OCI-LY3 (cell line): Measurements from ENCODE around the gene MORC3.

Experiments
- H2AFZ ChIP-seq: fragments of 200-600, 300-600 bp; shearing (Covaris generic); 2 replicates; pipeline ENCODE4 v1.6.0; 2014; ENCODE audit warnings: antibody characterized with exemption, low read depth, low read length
- H3K27ac ChIP-seq: fragments of 200-600, 300-600 bp; sonication (generic); 2 replicates; pipeline ENCODE4 v1.5.1; 2014; ENCODE audit warnings: mild to moderate bottlenecking, low read length, moderate library complexity, mixed read lengths
- H3K27me3 ChIP-seq: fragments of 200-600, 300-600 bp; sonication (generic); 2 replicates; pipeline ENCODE4 v1.6.1; 2014; ENCODE audit warnings: low read depth, low read length, mixed read lengths
- H3K36me3 ChIP-seq: fragments of 200-600, 300-600 bp; sonication (generic); replicated peaks from 2 replicates; pipeline ENCODE3; 2014; ENCODE audit warnings: low read depth, low read length, mixed read lengths
- H3K4me1 ChIP-seq: fragments of 300-600, 200-600 bp; sonication (generic); 2 replicates; pipeline ENCODE4 v1.6.1; 2014; ENCODE audit warnings: low read length, mixed read lengths
- H3K4me2 ChIP-seq: fragments of 200-600, 300-600 bp; sonication (generic); 2 replicates; pipeline ENCODE4 v1.6.1; 2014; ENCODE audit warnings: low read length, mixed read lengths
- H3K4me3 ChIP-seq: fragments of 300-600, 200-600 bp; sonication (generic); 2 replicates; pipeline ENCODE4 v1.5.1; 2014; ENCODE audit warnings: antibody characterized with exemption, mild to moderate bottlenecking, low read length, moderate library complexity
- H3K79me2 ChIP-seq: fragments of 300-600, 200-600 bp; shearing (Covaris generic); 2 replicates; pipeline ENCODE4 v1.6.1; 2014; ENCODE audit warnings: mild to moderate bottlenecking, low read length, mixed read lengths
- H3K9ac ChIP-seq: fragments of 300-600, 200-600 bp; shearing (Covaris generic); 2 replicates; pipeline ENCODE4 v1.6.0; 2014; ENCODE audit warnings: mild to moderate bottlenecking, low read length, moderate library complexity
- H3K9me3 ChIP-seq: fragments of 200-600, 300-600 bp; shearing (Covaris generic); 2 replicates; pipeline ENCODE4 v1.6.1; 2014; ENCODE audit warnings: low read length, mixed read lengths; ENCODE audit not compliant: insufficient read depth
- H4K20me1 ChIP-seq: fragments of 200-600, 300-600 bp; sonication (generic); 2 replicates; pipeline ENCODE4 v1.6.1; 2016; ENCODE audit warnings: low read length, mixed read lengths; ENCODE audit not compliant: insufficient read depth
- CTCF ChIP-seq: fragments of 200-600, 300-600 bp; sonication (generic); IDR thresholded peaks from 2 replicates; pipeline ENCODE4 v1.5.1; 2014; ENCODE audit warnings: antibody characterized with exemption, low read length, low read depth
- EZH2phosphoT487 ChIP-seq: fragments of 200-600 bp; shearing (Covaris generic); IDR thresholded peaks from 2 replicates; pipeline ENCODE4 v1.6.1; 2018; ENCODE audit warnings: antibody characterized with exemption, mixed run types, low read depth

The MORC3 gene

GRCh38 chr21:36350282-36350910 is 30.4 kb downstream of the MORC3 start:
- Histone ChIP-seq H3K27ac (no peak overlapping the region), H2AFZ (no peak overlapping the region), H3K9me3 (no peaks in the 10 kb centered on the region), H3K4me1 (no peaks in the 10 kb centered on the region), H3K27me3 (no peaks in the 10 kb centered on the region), H4K20me1 (no peaks in the 10 kb centered on the region), H3K36me3 (peaks cover 31% of the 10 kb centered on the region), H3K4me3 (no peak overlapping the region), H3K9ac (no peak overlapping the region), H3K79me2 (0 out of 2 replicates have a peak, but pooled peaks cover 2% of the 10 kb centered on the region), H3K4me2 (no peak overlapping the region)
- TF ChIP-seq EZH2phosphoT487 (no peak), CTCF (no peak)

- no peaks in the 10 kb centered on the region for H4K20me1 ChIP-seq
- H3K36me3 ChIP-seq: peaks cover 25% of the 10 kb centered on the region
- H3K27ac ChIP-seq: no peak overlapping the region
- no peaks in the 10 kb centered on the region for H3K27me3 ChIP-seq
- no peaks in the 10 kb centered on the region for H3K4me1 ChIP-seq
- no peak overlapping the region for H2AFZ ChIP-seq
- TF ChIP-seq CTCF: no peak
- no peak for TF ChIP-seq EZH2phosphoT487
- H3K9ac ChIP-seq: no peak overlapping the region
- H3K79me2 ChIP-seq: 0 out of 2 replicates have a peak, but pooled peaks cover 2% of the 10 kb centered on the region
- no peaks in the 10 kb centered on the region for H3K9me3 ChIP-seq
- H3K4me3 ChIP-seq: no peak overlapping the region
- H3K4me2 ChIP-seq: no peak overlapping the region
These were observed 35.1 kb downstream of the MORC3 start for GRCh38 chr21:36354918-36355680.

GRCh38 chr21:36355868-36356267 is 35.9 kb downstream of the MORC3 start:
- no peak overlapping the region for H3K4me2 ChIP-seq
- H2AFZ ChIP-seq: no peak overlapping the region
- H3K4me1 ChIP-seq: no peaks in the 10 kb centered on the region
- H3K9me3 ChIP-seq: no peaks in the 10 kb centered on the region
- no peak overlapping the region for H3K4me3 ChIP-seq
- H3K79me2 ChIP-seq: 0 out of 2 replicates have a peak, but pooled peaks cover 2% of the 10 kb centered on the region
- TF ChIP-seq CTCF (no peak), EZH2phosphoT487 (no peak)
- no peaks in the 10 kb centered on the region for H4K20me1 ChIP-seq
- peaks cover 31% of the 10 kb centered on the region for H3K36me3 ChIP-seq
- H3K27me3 ChIP-seq: no peaks in the 10 kb centered on the region
- no peak overlapping the region for H3K27ac ChIP-seq
- H3K9ac ChIP-seq: no peak overlapping the region

GRCh38 chr21:36359185-36359584 is 39.2 kb downstream of the MORC3 start:
- Histone ChIP-seq H4K20me1 (no peaks in the 10 kb centered on the region), H3K36me3 (peaks cover 35% of the 10 kb centered on the region), H3K9me3 (no peaks in the 10 kb centered on the region)

More at GRCh38 chr21:36359185-36359584, 39.2 kb downstream of the MORC3 start:
- no peak overlapping the region for H3K4me3 ChIP-seq
- H3K9ac ChIP-seq: no peak overlapping the region
- TF ChIP-seq EZH2phosphoT487 (no peak), CTCF (no peak)
- H2AFZ ChIP-seq: no peak overlapping the region
- H3K4me1 ChIP-seq: no peaks in the 10 kb centered on the region
- no peaks in the 10 kb centered on the region for H3K79me2 ChIP-seq
- no peaks in the 10 kb centered on the region for H3K27me3 ChIP-seq
- no peak overlapping the region for H3K4me2 ChIP-seq
- no peak overlapping the region for H3K27ac ChIP-seq
